IMR-90 (cell line): Measurements from ENCODE around the gene CACNG6. TPM values are rescaled to one million over a fixed set of nuclear protein-coding genes. Genes with fewer than 3 reads are reported as not detected.

Experiments used
- ATAC-seq: fragments of 200-7000 bp; cut with Tn5 transposase; 2 replicates; pipeline ENCODE4 v1.9.1; 2020; ENCODE audit warnings: low read depth, mild to moderate bottlenecking, moderate library complexity
- BruUV-seq: library from RNA; stranded (reverse); fragments of 400-500 nt; replicated peaks from 2 replicates; lab custom pipeline; 2021; lab: Mats Ljungman, UMichigan
- CTCF ChIA-PET: fragments of 300-600 bp; formaldehyde crosslinking; extraction: SDS; loops from one replicate; lab custom pipeline; 2021; ENCODE audit warnings: antibody characterized with exemption; lab: Yijun Ruan, JAX
- POLR2A ChIA-PET: fragments of 300-600 bp; sonication (Branson Sonifier 250); formaldehyde crosslinking; loops from one replicate; lab custom pipeline; 2022; ENCODE audit warnings: antibody characterized with exemption; ENCODE audit not compliant: unreplicated experiment; lab: Charles Lee
- DNase-seq: peaks from one replicate; pipeline ENCODE4 v3.0.0; 2013
- H2AFZ ChIP-seq: replicated peaks from 2 replicates; pipeline ENCODE3; 2013; ENCODE audit warnings: low read length, mild to moderate bottlenecking; ENCODE audit not compliant: poor library complexity
- H2AK5ac ChIP-seq: 2 replicates; pipeline ENCODE4 v1.6.1; 2013; ENCODE audit warnings: low read depth, low read length, inconsistent platforms
- H2AK9ac ChIP-seq: replicated peaks from 2 replicates; pipeline ENCODE3; 2013; ENCODE audit warnings: mild to moderate bottlenecking, low read depth, low read length, moderate library complexity; ENCODE audit not compliant: poor library complexity
- H2BK120ac ChIP-seq: 2 replicates; pipeline ENCODE4 v1.6.1; 2013; ENCODE audit warnings: low read depth, low read length, inconsistent platforms
- H2BK15ac ChIP-seq: 3 replicates; pipeline ENCODE4 v1.6.1; 2013; ENCODE audit warnings: low read depth, low read length, inconsistent platforms
- H2BK20ac ChIP-seq: 2 replicates; pipeline ENCODE4 v1.6.1; 2013; ENCODE audit warnings: low read depth, mild to moderate bottlenecking, inconsistent platforms, low read length, moderate library complexity
- H2BK5ac ChIP-seq: 2 replicates; pipeline ENCODE4 v1.6.1; 2013; ENCODE audit warnings: mild to moderate bottlenecking, low read depth, low read length, inconsistent platforms; ENCODE audit not compliant: poor library complexity, severe bottlenecking
- H3K14ac ChIP-seq: replicated peaks from 2 replicates; pipeline ENCODE4 v1.6.1; 2013; ENCODE audit warnings: low read depth, low read length, inconsistent platforms
- H3K18ac ChIP-seq: 2 replicates; pipeline ENCODE4 v1.6.1; 2013; ENCODE audit warnings: low read depth, low read length, control low read depth
- H3K23ac ChIP-seq: 2 replicates; pipeline ENCODE4 v1.6.1; 2013; ENCODE audit warnings: low read depth, low read length, inconsistent platforms
- H3K27ac ChIP-seq: 2 replicates; pipeline ENCODE4 v1.5.1; 2013; ENCODE audit warnings: mild to moderate bottlenecking, control low read depth, low read length; ENCODE audit not compliant: insufficient read depth
- H3K27me3 ChIP-seq: 2 replicates; pipeline ENCODE4 v1.6.1; 2013; ENCODE audit warnings: low read length; ENCODE audit not compliant: control insufficient read depth, insufficient read depth
- H3K36me3 ChIP-seq: 2 replicates; pipeline ENCODE4 v1.6.1; 2013; ENCODE audit warnings: low read length, mixed read lengths; ENCODE audit not compliant: control insufficient read depth, insufficient read depth
- H3K4ac ChIP-seq: 2 replicates; pipeline ENCODE4 v1.6.1; 2013; ENCODE audit warnings: low read depth, low read length, inconsistent platforms
- H3K4me1 ChIP-seq: 2 replicates; pipeline ENCODE4 v1.6.1; 2013; ENCODE audit warnings: low read length, mixed read lengths; ENCODE audit not compliant: control insufficient read depth, insufficient read depth
- H3K4me2 ChIP-seq: 2 replicates; pipeline ENCODE4 v1.6.1; 2013; ENCODE audit warnings: low read depth, mild to moderate bottlenecking, control low read depth, low read length, moderate library complexity
- H3K4me3 ChIP-seq: 2 replicates; pipeline ENCODE4 v1.5.1; 2013; ENCODE audit warnings: low read depth, mild to moderate bottlenecking, control low read depth, low read length, moderate library complexity; ENCODE audit not compliant: insufficient read depth
- H3K56ac ChIP-seq: 2 replicates; pipeline ENCODE4 v1.6.1; 2013; ENCODE audit warnings: low read length, inconsistent platforms; ENCODE audit not compliant: insufficient read depth; ENCODE audit errors: extremely low read depth
- H3K79me1 ChIP-seq, 2 experiments: 2 replicates each; pipeline ENCODE4 v1.6.1; 2013; ENCODE audit warnings: low read length in 2 of 2, inconsistent platforms in 1 of 2, low read depth in 1 of 2
- H3K9ac ChIP-seq: 2 replicates; pipeline ENCODE4 v1.6.1; 2013; ENCODE audit warnings: low read depth, low read length, control low read depth
- H3K9me1 ChIP-seq: 2 replicates; pipeline ENCODE4 v1.6.1; 2013; ENCODE audit warnings: low read length, inconsistent platforms; ENCODE audit not compliant: insufficient read depth
- H3K9me3 ChIP-seq: 2 replicates; pipeline ENCODE4 v1.6.1; 2013; ENCODE audit warnings: low read length; ENCODE audit not compliant: control insufficient read depth, insufficient read depth
- H4K20me1 ChIP-seq: 2 replicates; pipeline ENCODE4 v1.6.1; 2013; ENCODE audit warnings: low read length, inconsistent platforms; ENCODE audit not compliant: insufficient read depth
- H4K5ac ChIP-seq: 2 replicates; pipeline ENCODE4 v1.6.1; 2013; ENCODE audit warnings: mild to moderate bottlenecking, low read depth, low read length, control low read depth
- H4K8ac ChIP-seq, 2 experiments: 2 replicates each; pipeline ENCODE4 v1.6.1; 2013; ENCODE audit warnings: low read depth in 2 of 2, low read length in 2 of 2, control low read depth in 1 of 2, inconsistent platforms in 1 of 2
- H4K91ac ChIP-seq: 2 replicates; pipeline ENCODE4 v1.6.1; 2013; ENCODE audit warnings: low read depth, low read length, inconsistent platforms; ENCODE audit not compliant: insufficient read depth
- BHLHE40 ChIP-seq: fragments of 150-350 bp; IDR thresholded peaks from 2 replicates; pipeline ENCODE4 v1.6.1; 2016; ENCODE audit warnings: mild to moderate bottlenecking, low read depth, low read length
- CHD1 ChIP-seq: IDR thresholded peaks from 2 replicates; pipeline ENCODE4 v1.6.1; 2012; ENCODE audit warnings: low read depth, low read length, improper control_type of control experiment
- CTCF ChIP-seq: conservative IDR thresholded peaks from 2 replicates; pipeline ENCODE4 v1.5.1; 2012; ENCODE audit warnings: mild to moderate bottlenecking, low read depth, low read length, improper control_type of control experiment
- FOS ChIP-seq: fragments of 150-350 bp; IDR thresholded peaks from 2 replicates; pipeline ENCODE4 v1.6.1; 2016; ENCODE audit warnings: low read depth, low read length
- MXI1 ChIP-seq: IDR thresholded peaks from 2 replicates; pipeline ENCODE4 v1.6.1; 2012; ENCODE audit warnings: low read depth, mild to moderate bottlenecking, low read length, moderate library complexity, borderline replicate concordance
- NFE2L2 ChIP-seq: fragments of 150-350 bp; IDR thresholded peaks from 2 replicates; pipeline ENCODE4 v1.6.1; 2016; ENCODE audit warnings: low read depth, mild to moderate bottlenecking, low read length
- RAD21 ChIP-seq: IDR thresholded peaks from 2 replicates; pipeline ENCODE4 v1.6.1; 2012; ENCODE audit warnings: low read length, improper control_type of control experiment
- RFX5 ChIP-seq: IDR thresholded peaks from 2 replicates; pipeline ENCODE4 v1.8.0; 2012; ENCODE audit warnings: low read depth, mild to moderate bottlenecking, low read length, moderate library complexity
- WGBS, 2 experiments: methylation state at CpG; one replicate each; pipeline versions ENCODE4 v1.1.5 to v1.1.7; 2013; ENCODE audit warnings: missing lambda C conversion rate in 2 of 2; ENCODE audit not compliant: insufficient read length in 1 of 2; ENCODE audit errors: extremely low coverage in 2 of 2; 5-methylcytosine and 5-hydroxymethylcytosine counted together
- dilution Hi-C: fragments of 300-500 bp; cut with HindIII; formaldehyde crosslinking; loops from one replicate; pipeline ENCODE4 v1.14.3; 2018; ENCODE audit warnings: low sequenced_read_pairs; ENCODE audit not compliant: unreplicated experiment
- in situ Hi-C: fragments of 300-500 bp; cut with MboI; formaldehyde crosslinking; loops from 3 replicates; pipeline ENCODE4 v1.14.3; 2019; ENCODE audit warnings: low sequenced_read_pairs, inconsistent platforms, mixed read lengths
- intact Hi-C: fragments of 100-400 bp; cut with micrococcal nuclease; formaldehyde crosslinking; loops from 2 replicates; pipeline ENCODE4 v1.10.0; 2022
- polyA plus RNA-seq, 3 experiments: library from polyadenylated mRNA; depleted of rRNA; stranded (reverse); fragments of >200 nt; gene quantifications; 2 replicates each; pipeline ENCODE4 v1.2.3, GENCODE V29; 2012; ENCODE audit warnings: low replicate concordance in 1 of 3
- total RNA-seq: library from RNA; depleted of rRNA; stranded (reverse); fragments of >200 nt; gene quantifications from 2 replicates; pipeline ENCODE4 v1.2.3, GENCODE V29; 2012

CACNG6 gene
- total and polyA plus RNA-seq, 2 of the 4 experiments (the other 2 are of a cell fraction), result not detected

GRCh38 chr19:53957448-53958167, 33.8 kb upstream of the CACNG6 start:
- H3K9me3 ChIP-seq, result no peaks in the 10 kb centered on the region; the same call in 1 of the 2 replicates
- BruUV-seq, result no TSS peak
- no peak overlapping the region for H2AK5ac ChIP-seq
- no peak overlapping the region for H3K4me2 ChIP-seq
- H3K4ac ChIP-seq, result no peak overlapping the region
- H4K8ac ChIP-seq, result no peak overlapping the region
- ATAC-seq (no peak), DNase-seq (no peak)
- no peak overlapping the region for H4K91ac ChIP-seq
- H2BK20ac ChIP-seq, result no peak overlapping the region
- no peak overlapping the region for H3K9ac ChIP-seq
- no peak overlapping the region for H3K18ac ChIP-seq
- no peaks in the 10 kb centered on the region for H4K20me1 ChIP-seq
- H3K27ac ChIP-seq, result no peak overlapping the region
- no peak overlapping the region for H2BK120ac ChIP-seq
- in situ Hi-C loops (no loop called here), intact Hi-C loops (no loop called here), dilution Hi-C loops (no loop called here)
- TF ChIP-seq BHLHE40 (no peak), FOS (no peak), NFE2L2 (no peak), RAD21 (no peak), CTCF (no peak), MXI1 (no peak), RFX5 (no peak), CHD1 (no peak)
- no peak overlapping the region for H3K14ac ChIP-seq
- no peaks in the 10 kb centered on the region for H3K4me1 ChIP-seq
- H2AK9ac ChIP-seq, result no peak overlapping the region
- no peak overlapping the region for H2AFZ ChIP-seq
- ChIA-PET CTCF (no interaction called here), POLR2A (no interaction called here)
- no peaks in the 10 kb centered on the region for H3K79me1 ChIP-seq
- peaks cover 45% of the 10 kb centered on the region for H3K27me3 ChIP-seq
- H3K9me1 ChIP-seq, result no peaks in the 10 kb centered on the region
- H3K56ac ChIP-seq, result no peak overlapping the region
- no peak overlapping the region for H3K4me3 ChIP-seq
- H3K23ac ChIP-seq, result no peak overlapping the region
- no peaks in the 10 kb centered on the region for H3K36me3 ChIP-seq
- WGBS, 2 experiments, result no CpG with 5 or more reads among the region's 15 CpGs
- H4K5ac ChIP-seq, result no peak overlapping the region
- H2BK15ac ChIP-seq, result no peak overlapping the region
- H2BK5ac ChIP-seq, result no peak overlapping the region
